ENCODE data around the gene PPP2R3C.
"Not testable (repeated sequence)": the region's sequence is repeated elsewhere in the genome, so short reads cannot be mapped to it uniquely, and the experiment has no call there.

Gene PPP2R3C

GRCh38 chr14:35123388-35123703 lies 1.6 kb upstream of the PPP2R3C start:
- no peak for DNase-seq

GRCh38 chr14:35122696-35123387 lies 1.1 kb upstream of the PPP2R3C start:
- no peak for DNase-seq

- no peak for DNase-seq
Measured at GRCh38 chr14:35121026-35121886, 534 bp downstream of the PPP2R3C start.

- no peak for DNase-seq
Measured at GRCh38 chr14:35117112-35117511, 4.7 kb downstream of the PPP2R3C start.

- no peak for DNase-seq
Measured at GRCh38 chr14:35116242-35116641, 5.5 kb downstream of the PPP2R3C start.

- no peak for DNase-seq
Measured at GRCh38 chr14:35114036-35114435, 7.8 kb downstream of the PPP2R3C start.

GRCh38 chr14:35113308-35113950 lies 8.4 kb downstream of the PPP2R3C start:
- DNase-seq, result no peak

- DNase-seq, result no peak
Measured at GRCh38 chr14:35112641-35113040, 9.1 kb downstream of the PPP2R3C start.

GRCh38 chr14:35107866-35108265 lies 13.9 kb downstream of the PPP2R3C start:
- DNase-seq, result no peak

GRCh38 chr14:35094645-35095044 lies 27.1 kb downstream of the PPP2R3C start:
- not testable (repeated sequence) for DNase-seq

GRCh38 chr14:35088514-35088913 lies 33.3 kb downstream of the PPP2R3C start:
- no peak for DNase-seq

- no peak for DNase-seq
Measured at GRCh38 chr14:35085441-35085840, 36.3 kb downstream of the PPP2R3C start.

GRCh38 chr14:35083530-35084150 lies 38.1 kb downstream of the PPP2R3C start:
- no peak for DNase-seq

GRCh38 chr14:35079742-35080141 lies 42.0 kb downstream of the PPP2R3C start:
- DNase-seq, result no peak

GRCh38 chr14:35078082-35078481 lies 43.7 kb downstream of the PPP2R3C start:
- DNase-seq, result no peak

GRCh38 chr14:35073486-35073885 lies 48.3 kb downstream of the PPP2R3C start:
- no peak for DNase-seq

- DNase-seq, result no peak
Measured at GRCh38 chr14:35072226-35072625, 49.6 kb downstream of the PPP2R3C start.

GRCh38 chr14:35068238-35069012 lies 53.4 kb downstream of the PPP2R3C start:
- DNase-seq, result no peak

GRCh38 chr14:35065731-35066130 lies 56.1 kb downstream of the PPP2R3C start:
- DNase-seq, result not testable (repeated sequence)

GRCh38 chr14:35061113-35061791 lies 60.5 kb downstream of the PPP2R3C start:
- not testable (repeated sequence) for DNase-seq

GRCh38 chr14:35052637-35053036 lies 69.2 kb downstream of the PPP2R3C start:
- no peak for DNase-seq

GRCh38 chr14:35051796-35052195 lies 70.0 kb downstream of the PPP2R3C start:
- no peak for DNase-seq

Measured in stimulated activated CD8-positive, alpha-beta memory T cell treated with anti-CD3 and anti-CD28 coated beads, Interleukin-4, amount 100 ng/mL, for 48 hours (primary cell).